ENCODE measurements around the gene RSF1. TPM values are rescaled to one million over a fixed set of nuclear protein-coding genes. Genes with fewer than 3 reads are reported as not detected.

RSF1 gene
- total and polyA plus RNA-seq, 4 donors, result 18.2 to 100 (median 58.2) TPM

DNA sequence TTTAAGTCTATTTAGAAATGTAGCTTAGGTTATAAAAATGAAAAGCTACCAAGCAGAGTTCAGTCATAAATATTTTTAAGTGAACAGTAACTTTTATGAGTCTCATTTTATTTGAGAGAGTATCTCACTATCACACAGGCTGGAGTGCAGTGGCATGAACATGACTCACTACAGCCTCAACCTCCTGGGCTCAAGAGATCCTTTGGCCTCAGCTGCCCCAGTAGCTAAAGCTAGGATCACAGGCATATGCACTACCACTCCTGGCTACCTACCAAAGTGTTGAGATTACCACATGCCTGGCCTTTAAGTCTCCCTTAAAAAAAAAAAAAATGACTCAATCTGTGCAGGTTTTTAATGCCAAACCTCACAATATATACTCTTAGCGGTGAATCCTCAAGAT lies 148.3 kb downstream of the RSF1 start:
- Histone ChIP-seq H3K27ac (ENCODE audit: low read depth in 1 of 2, low read length in 2 of 2) (no peak overlapping the region), H3K36me3 (ENCODE audit: control insufficient read depth in 1 of 2, insufficient read depth in 2 of 2, low read length in 1 of 2) (peaks cover 5 to 7% of the 10 kb centered on the region in 2 donors), H3K4me1 (ENCODE audit: control insufficient read depth in 1 of 2, insufficient read depth in 2 of 2, low read length in 2 of 2) (no peaks in the 10 kb centered on the region), H3K27me3 (ENCODE audit: control insufficient read depth in 1 of 2, insufficient read depth in 2 of 2, low read length in 1 of 2) (no peaks in the 10 kb centered on the region), H3K9me3 (ENCODE audit: control insufficient read depth, low read length) (no peaks in the 10 kb centered on the region), H3K4me3 (ENCODE audit: low read length in 2 of 2) (no peak overlapping the region)
- intact Hi-C loops (cut with DNase I), result no loop called here
- DNase-seq (no peak), ATAC-seq (ENCODE audit: low FRiP score) (no peak)
- WGBS, 2 donors, result 97 to 98% methylated on average over 1 of the region's 1 CpG

DNA sequence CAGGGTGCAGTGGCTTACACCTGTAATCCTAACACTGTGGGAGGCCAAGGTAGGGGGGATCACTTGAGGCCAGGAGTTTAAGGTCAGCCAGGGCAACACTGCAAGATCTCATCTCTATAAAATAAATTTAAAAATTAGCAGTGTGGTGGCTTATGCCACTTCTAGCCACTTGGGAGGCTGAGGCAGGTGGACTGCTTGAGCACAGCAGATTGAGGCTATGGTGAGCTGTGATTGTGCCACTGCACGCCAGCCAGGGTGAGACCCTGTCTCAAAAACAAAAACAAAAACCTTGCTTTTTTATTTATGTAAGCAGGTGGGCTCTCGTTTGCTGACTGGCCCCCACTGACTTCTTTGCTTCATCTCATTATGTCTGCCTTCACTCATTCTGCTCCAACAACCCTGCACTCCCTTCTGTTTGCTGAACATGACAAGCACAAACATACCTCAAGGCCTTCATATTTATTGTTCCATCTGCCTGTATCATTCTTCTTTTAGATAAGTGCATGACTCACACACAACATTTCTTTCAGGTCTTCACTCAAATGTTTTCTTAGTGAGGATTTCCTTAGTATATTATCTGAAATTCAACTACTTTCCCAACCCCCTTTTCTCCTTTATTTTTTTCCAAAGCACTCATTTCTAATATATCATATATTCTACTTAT lies 150.5 kb downstream of the RSF1 start:
- H3K36me3 ChIP-seq (ENCODE audit: control insufficient read depth in 1 of 2, insufficient read depth in 2 of 2, low read length in 1 of 2), result peaks cover 5 to 12% of the 10 kb centered on the region in 2 donors
- intact Hi-C loops (cut with DNase I), result no loop called here
- ATAC-seq (ENCODE audit: low FRiP score), result no peak

DNA sequence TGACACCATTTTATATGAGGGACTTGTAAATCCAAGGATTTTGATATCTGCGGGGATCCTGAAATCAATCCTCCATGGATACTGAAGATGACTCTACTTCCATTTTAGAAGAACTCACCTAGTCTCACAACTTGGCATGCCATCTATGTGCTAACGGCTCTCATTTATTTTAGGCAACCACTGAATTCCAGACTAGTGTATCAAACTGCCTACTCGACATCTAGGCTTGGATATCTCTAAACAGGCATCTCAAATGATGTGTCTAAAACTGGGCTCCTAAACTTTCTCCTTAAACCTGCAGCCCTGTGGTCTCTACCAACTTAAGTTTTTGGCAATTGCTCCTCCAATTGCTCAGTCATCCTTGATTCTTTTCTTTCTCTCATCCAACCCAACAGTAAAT lies 151.8 kb downstream of the RSF1 start:
- no peak for ATAC-seq (ENCODE audit: low FRiP score)

More for the DNA sequence above, 150.5 kb downstream of the RSF1 start:
- Histone ChIP-seq H3K4me1 (ENCODE audit: control insufficient read depth in 1 of 2, insufficient read depth in 2 of 2, low read length in 2 of 2) (no peaks in the 10 kb centered on the region), H3K4me3 (ENCODE audit: low read length in 2 of 2) (no peak overlapping the region), H3K27me3 (ENCODE audit: control insufficient read depth in 1 of 2, insufficient read depth in 2 of 2, low read length in 1 of 2) (no peaks in the 10 kb centered on the region), H3K27ac (ENCODE audit: low read depth in 1 of 2, low read length in 2 of 2) (no peak overlapping the region), H3K9me3 (ENCODE audit: control insufficient read depth, low read length) (no peaks in the 10 kb centered on the region)
- WGBS, 2 donors, result 82 to 83% methylated on average over 2 of the region's 2 CpGs
- no peak for DNase-seq

DNA sequence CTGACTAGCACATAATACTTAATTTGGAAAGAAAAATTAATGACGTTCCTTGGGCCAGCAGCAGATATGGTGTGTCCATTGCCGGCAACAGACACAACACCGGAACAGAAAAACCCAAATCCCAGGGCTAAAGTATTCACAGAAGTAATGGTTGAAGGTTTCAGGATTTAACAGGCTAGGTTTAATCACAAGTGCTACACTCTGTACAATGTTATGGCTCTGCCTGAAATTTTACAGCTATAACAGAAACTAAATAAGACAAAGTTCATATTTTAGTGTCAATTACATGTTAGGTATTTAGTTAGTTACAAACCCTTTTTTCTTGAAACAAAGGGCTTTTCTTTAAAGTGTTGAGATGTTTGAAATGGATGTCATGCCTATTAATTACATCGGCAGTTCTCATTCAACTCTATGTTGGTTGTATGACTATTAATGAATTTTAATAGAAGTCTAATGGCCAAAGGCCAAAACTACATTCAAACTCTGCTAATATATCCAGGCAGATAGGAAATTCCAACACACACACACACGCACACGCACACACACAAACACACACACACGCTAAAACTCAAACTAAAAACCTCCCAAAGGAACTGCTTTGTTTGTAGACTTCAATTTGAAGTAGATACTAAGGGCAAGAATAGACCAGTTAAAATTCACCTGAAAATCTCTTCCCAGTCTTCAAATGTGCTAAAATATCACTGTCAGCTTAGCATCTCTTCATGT lies 155.1 kb downstream of the RSF1 start:
- 86 to 89% methylated on average over 7 of the region's 7 CpGs for WGBS, 2 donors
- ATAC-seq (ENCODE audit: low FRiP score), result no peak
- H3K27ac ChIP-seq (ENCODE audit: low read depth in 1 of 2, low read length in 2 of 2), result no peak overlapping the region
- H3K9me3 ChIP-seq (ENCODE audit: control insufficient read depth, low read length), result no peaks in the 10 kb centered on the region
- H3K4me3 ChIP-seq (ENCODE audit: low read length in 2 of 2), result no peak overlapping the region
- intact Hi-C loops (cut with DNase I), result no loop called here
- no peak for DNase-seq
- H3K36me3 ChIP-seq (ENCODE audit: control insufficient read depth in 1 of 2, insufficient read depth in 2 of 2, low read length in 1 of 2), result peaks cover 5 to 10% of the 10 kb centered on the region in 2 donors
- no peaks in the 10 kb centered on the region for H3K4me1 ChIP-seq (ENCODE audit: control insufficient read depth in 1 of 2, insufficient read depth in 2 of 2, low read length in 2 of 2)
- no peaks in the 10 kb centered on the region for H3K27me3 ChIP-seq (ENCODE audit: control insufficient read depth in 1 of 2, insufficient read depth in 2 of 2, low read length in 1 of 2)

More for the DNA sequence above, 151.8 kb downstream of the RSF1 start:
- Histone ChIP-seq H3K4me1 (ENCODE audit: control insufficient read depth in 1 of 2, insufficient read depth in 2 of 2, low read length in 2 of 2) (no peaks in the 10 kb centered on the region), H3K36me3 (ENCODE audit: control insufficient read depth in 1 of 2, insufficient read depth in 2 of 2, low read length in 1 of 2) (peaks cover 5 to 12% of the 10 kb centered on the region in 2 donors), H3K4me3 (ENCODE audit: low read length in 2 of 2) (no peak overlapping the region), H3K9me3 (ENCODE audit: control insufficient read depth, low read length) (no peaks in the 10 kb centered on the region), H3K27me3 (ENCODE audit: control insufficient read depth in 1 of 2, insufficient read depth in 2 of 2, low read length in 1 of 2) (no peaks in the 10 kb centered on the region), H3K27ac (ENCODE audit: low read depth in 1 of 2, low read length in 2 of 2) (no peak overlapping the region)
- 73 to 77% methylated on average over 3 of the region's 3 CpGs for WGBS, 2 donors
- intact Hi-C loops (cut with DNase I), result no loop called here
- no peak for DNase-seq

DNA sequence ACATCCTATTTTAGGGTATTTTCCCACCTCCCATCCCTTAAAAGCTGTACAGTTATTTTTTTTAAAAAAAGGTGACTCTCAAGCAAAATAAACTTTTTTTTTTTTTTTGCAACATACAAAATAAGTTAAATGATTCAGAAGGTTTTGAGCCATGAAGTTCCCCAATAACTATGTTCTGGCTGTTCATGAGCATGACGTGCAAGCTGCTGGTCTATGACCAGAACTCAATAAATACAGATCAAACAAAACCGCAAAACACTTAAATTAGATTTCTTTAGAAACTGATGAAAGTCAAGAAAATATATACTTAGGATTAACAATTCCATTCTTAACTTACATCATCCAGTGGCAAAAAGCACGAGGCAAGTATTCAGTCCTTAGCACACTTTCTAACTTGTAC lies 158.9 kb downstream of the RSF1 start:
- Histone ChIP-seq H3K27ac (ENCODE audit: low read depth in 1 of 2, low read length in 2 of 2) (no peak overlapping the region), H3K27me3 (ENCODE audit: control insufficient read depth in 1 of 2, insufficient read depth in 2 of 2, low read length in 1 of 2) (no peaks in the 10 kb centered on the region), H3K36me3 (ENCODE audit: control insufficient read depth in 1 of 2, insufficient read depth in 2 of 2, low read length in 1 of 2) (no peaks in the 10 kb centered on the region), H3K9me3 (ENCODE audit: control insufficient read depth, low read length) (no peaks in the 10 kb centered on the region), H3K4me3 (ENCODE audit: low read length in 2 of 2) (no peak overlapping the region), H3K4me1 (ENCODE audit: control insufficient read depth in 1 of 2, insufficient read depth in 2 of 2, low read length in 2 of 2) (no peaks in the 10 kb centered on the region)
- ATAC-seq (ENCODE audit: low FRiP score), result no peak
- no peak for DNase-seq
- 86 to 89% methylated on average over 3 of the region's 3 CpGs for WGBS, 2 donors
- intact Hi-C loops (cut with DNase I), result no loop called here

DNA sequence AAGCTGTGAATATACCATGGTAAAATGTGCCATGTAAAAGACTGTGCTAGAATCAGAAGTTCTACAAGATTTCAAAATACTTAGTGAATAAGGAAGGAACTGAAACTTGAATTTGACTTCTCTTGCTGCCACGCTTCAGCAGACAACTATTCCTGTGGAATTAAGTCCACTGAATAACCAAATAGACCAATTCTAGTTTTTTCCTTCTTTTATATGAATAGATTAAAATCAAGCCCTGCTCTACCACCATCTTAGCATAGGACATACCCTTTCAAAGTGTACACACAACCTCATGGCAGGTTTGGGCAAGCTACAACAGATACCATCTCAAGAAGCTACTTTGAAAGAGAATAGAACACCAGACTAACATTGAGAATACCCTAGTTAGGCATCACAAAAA lies 159.6 kb downstream of the RSF1 start:
- no peak overlapping the region for H3K27ac ChIP-seq (ENCODE audit: low read depth in 1 of 2, low read length in 2 of 2)
- ATAC-seq (ENCODE audit: low FRiP score), result no peak
- H3K27me3 ChIP-seq (ENCODE audit: control insufficient read depth in 1 of 2, insufficient read depth in 2 of 2, low read length in 1 of 2), result no peaks in the 10 kb centered on the region
- 90 to 94% methylated on average over 1 of the region's 1 CpG for WGBS, 2 donors
- H3K4me1 ChIP-seq (ENCODE audit: control insufficient read depth in 1 of 2, insufficient read depth in 2 of 2, low read length in 2 of 2), result no peaks in the 10 kb centered on the region
- no peaks in the 10 kb centered on the region for H3K9me3 ChIP-seq (ENCODE audit: control insufficient read depth, low read length)
- H3K36me3 ChIP-seq (ENCODE audit: control insufficient read depth in 1 of 2, insufficient read depth in 2 of 2, low read length in 1 of 2), result no peaks in the 10 kb centered on the region
- intact Hi-C loops (cut with DNase I), result no loop called here
- no peak for DNase-seq
- no peak overlapping the region for H3K4me3 ChIP-seq (ENCODE audit: low read length in 2 of 2)

DNA sequence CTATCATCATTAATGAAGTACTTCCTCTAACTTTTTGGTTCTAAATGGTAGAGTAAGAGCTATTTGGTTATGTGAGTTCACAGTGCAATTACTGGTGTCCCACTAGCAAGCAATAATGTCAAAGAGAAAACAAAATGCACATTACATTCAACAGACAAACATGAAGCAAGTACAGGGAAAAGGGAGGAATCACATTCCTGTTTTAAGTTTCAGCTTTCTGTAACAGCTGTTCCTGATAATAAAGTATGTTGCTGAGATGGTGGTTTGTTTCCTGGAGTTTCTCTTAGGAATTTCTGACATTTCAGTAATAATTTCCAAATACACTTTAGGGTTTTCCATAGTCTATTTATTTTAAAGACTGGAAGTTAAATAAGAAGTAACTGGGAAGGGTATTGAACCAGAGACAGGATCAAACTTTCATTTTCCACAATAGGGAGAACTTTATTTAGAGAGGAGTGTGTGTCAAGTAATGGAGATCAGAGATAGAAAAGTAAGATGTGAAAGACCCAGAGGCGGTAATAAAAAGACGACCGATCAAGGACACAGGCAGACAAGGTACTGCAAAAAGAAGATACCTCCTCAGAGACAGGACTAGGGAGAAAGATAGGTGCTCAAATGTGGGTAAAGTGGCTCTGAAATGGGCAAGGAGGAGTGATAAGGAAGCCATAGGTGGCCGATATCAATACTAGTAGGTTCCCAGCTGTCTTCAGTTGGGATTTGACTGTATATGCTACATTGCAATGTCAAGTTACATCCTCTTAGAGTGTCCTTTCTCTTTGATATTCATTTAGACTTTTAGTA lies 162.1 kb downstream of the RSF1 start:
- intact Hi-C loops (cut with DNase I), result no loop called here
- Histone ChIP-seq H3K4me1 (ENCODE audit: control insufficient read depth in 1 of 2, insufficient read depth in 2 of 2, low read length in 2 of 2) (no peaks in the 10 kb centered on the region), H3K4me3 (ENCODE audit: low read length in 2 of 2) (no peak overlapping the region), H3K9me3 (ENCODE audit: control insufficient read depth, low read length) (no peaks in the 10 kb centered on the region), H3K27me3 (ENCODE audit: control insufficient read depth in 1 of 2, insufficient read depth in 2 of 2, low read length in 1 of 2) (no peaks in the 10 kb centered on the region), H3K36me3 (ENCODE audit: control insufficient read depth in 1 of 2, insufficient read depth in 2 of 2, low read length in 1 of 2) (no peaks in the 10 kb centered on the region), H3K27ac (ENCODE audit: low read depth in 1 of 2, low read length in 2 of 2) (no peak overlapping the region)
- DNase-seq (no peak), ATAC-seq (ENCODE audit: low FRiP score) (no peak)
- WGBS, 2 donors, result 80 to 84% methylated on average over 4 of the region's 4 CpGs

DNA sequence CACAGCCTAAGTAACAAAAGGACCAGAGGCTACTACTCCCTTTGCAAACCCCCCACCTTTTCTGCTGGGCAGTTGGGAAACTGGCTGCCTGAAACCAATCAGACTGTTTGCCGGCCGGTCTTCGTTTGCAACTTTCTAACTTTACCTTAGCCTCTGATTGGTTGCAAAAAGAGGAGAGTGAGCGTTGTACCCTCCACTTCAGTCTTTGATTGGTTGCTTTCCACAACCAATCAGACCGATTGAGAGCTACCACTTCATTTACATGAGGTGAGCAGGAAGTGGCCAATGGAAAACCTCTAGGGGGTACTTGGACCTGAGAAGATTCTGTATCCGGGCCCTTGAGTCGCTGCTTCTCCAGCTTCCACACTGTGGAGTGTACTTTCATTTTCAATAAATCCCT lies 164.2 kb downstream of the RSF1 start:
- no peak overlapping the region for H3K4me3 ChIP-seq (ENCODE audit: low read length in 2 of 2)
- WGBS, 2 donors, result 84 to 89% methylated on average over 7 of the region's 7 CpGs
- H3K27ac ChIP-seq (ENCODE audit: low read depth in 1 of 2, low read length in 2 of 2), result no peak overlapping the region
- intact Hi-C loops (cut with DNase I), result no loop called here
- H3K9me3 ChIP-seq (ENCODE audit: control insufficient read depth, low read length), result no peaks in the 10 kb centered on the region
- H3K27me3 ChIP-seq (ENCODE audit: control insufficient read depth in 1 of 2, insufficient read depth in 2 of 2, low read length in 1 of 2), result no peaks in the 10 kb centered on the region
- no peaks in the 10 kb centered on the region for H3K4me1 ChIP-seq (ENCODE audit: control insufficient read depth in 1 of 2, insufficient read depth in 2 of 2, low read length in 2 of 2)
- DNase-seq, result no peak
- H3K36me3 ChIP-seq (ENCODE audit: control insufficient read depth in 1 of 2, insufficient read depth in 2 of 2, low read length in 1 of 2), result no peaks in the 10 kb centered on the region
- ATAC-seq (ENCODE audit: low FRiP score), result no peak

Data from aorta (tissue), 5 donors.